NT2/D1 (cell line): ENCODE results near the gene PHIP.

Source experiments
- DNase-seq: peaks from one replicate; pipeline ENCODE4 v3.0.0-alpha.2; 2011; ENCODE audit warnings: low read depth, low spot score
- H3K27me3 ChIP-seq: 2 replicates; pipeline ENCODE4 v1.6.0; 2011; ENCODE audit warnings: mild to moderate bottlenecking; ENCODE audit not compliant: insufficient read length, insufficient read depth
- H3K36me3 ChIP-seq: 2 replicates; pipeline ENCODE4 v1.6.1; 2011; ENCODE audit warnings: mild to moderate bottlenecking, low read length, mixed read lengths; ENCODE audit not compliant: insufficient read depth, insufficient read length
- H3K4me1 ChIP-seq: 2 replicates; pipeline ENCODE4 v1.5.1; 2011; ENCODE audit not compliant: insufficient read depth, insufficient read length
- H3K4me3 ChIP-seq: 2 replicates; pipeline ENCODE4 v1.5.1; 2011; ENCODE audit warnings: low read depth; ENCODE audit not compliant: insufficient read length
- H3K9ac ChIP-seq: 2 replicates; pipeline ENCODE4 v1.6.0; 2011; ENCODE audit warnings: low read depth; ENCODE audit not compliant: insufficient read length
- H3K9me3 ChIP-seq: 2 replicates; pipeline ENCODE4 v1.5.1; 2011; ENCODE audit warnings: mild to moderate bottlenecking, low read length; ENCODE audit not compliant: insufficient read depth
- SUZ12 ChIP-seq: IDR thresholded peaks from 2 replicates; pipeline ENCODE4 v1.6.1; 2011; ENCODE audit not compliant: insufficient read length, insufficient read depth; ENCODE audit errors: extremely low read depth
- YY1 ChIP-seq: IDR thresholded peaks from 2 replicates; pipeline ENCODE4 v1.6.1; 2011; ENCODE audit not compliant: insufficient read length, insufficient read depth
- ZNF274 ChIP-seq: IDR thresholded peaks from 2 replicates; pipeline ENCODE4 v1.6.1; 2011; ENCODE audit warnings: mild to moderate bottlenecking, low read depth, low read length

The PHIP gene

GRCh38 chr6:79033279-79033678, 44.8 kb downstream of the PHIP start:
- Histone ChIP-seq H3K9ac (no peak overlapping the region), H3K27me3 (no peaks in the 10 kb centered on the region), H3K4me1 (no peaks in the 10 kb centered on the region), H3K36me3 (peaks cover 10% of the 10 kb centered on the region), H3K9me3 (no peaks in the 10 kb centered on the region), H3K4me3 (no peak overlapping the region)
- DNase-seq, result no peak
- TF ChIP-seq YY1, result no peak
- TF ChIP-seq ZNF274, result no peak
- no peak for TF ChIP-seq SUZ12

GRCh38 chr6:79031821-79032590, 46.0 kb downstream of the PHIP start:
- TF ChIP-seq SUZ12 (no peak), YY1 (no peak), ZNF274 (no peak)
- H3K9me3 ChIP-seq, result no peaks in the 10 kb centered on the region
- no peaks in the 10 kb centered on the region for H3K27me3 ChIP-seq
- peaks cover 5% of the 10 kb centered on the region for H3K36me3 ChIP-seq
- no peaks in the 10 kb centered on the region for H3K4me1 ChIP-seq
- no peak for DNase-seq
- no peak overlapping the region for H3K4me3 ChIP-seq
- H3K9ac ChIP-seq, result no peak overlapping the region

- TF ChIP-seq ZNF274 (no peak), YY1 (no peak), SUZ12 (no peak)
- no peaks in the 10 kb centered on the region for H3K27me3 ChIP-seq
- H3K36me3 ChIP-seq, result peaks cover 11% of the 10 kb centered on the region
- no peaks in the 10 kb centered on the region for H3K9me3 ChIP-seq
- no peak overlapping the region for H3K4me3 ChIP-seq
- no peaks in the 10 kb centered on the region for H3K4me1 ChIP-seq
- no peak for DNase-seq
- no peak overlapping the region for H3K9ac ChIP-seq
Observed at GRCh38 chr6:79030511-79030910, 47.5 kb downstream of the PHIP start.

GRCh38 chr6:79030023-79030422, 48.0 kb downstream of the PHIP start:
- Histone ChIP-seq H3K4me1 (no peaks in the 10 kb centered on the region), H3K4me3 (no peak overlapping the region), H3K36me3 (peaks cover 11% of the 10 kb centered on the region), H3K9me3 (no peaks in the 10 kb centered on the region), H3K9ac (no peak overlapping the region), H3K27me3 (no peaks in the 10 kb centered on the region)
- DNase-seq, result no peak
- no peak for TF ChIP-seq YY1
- TF ChIP-seq SUZ12, result no peak
- no peak for TF ChIP-seq ZNF274

DNA sequence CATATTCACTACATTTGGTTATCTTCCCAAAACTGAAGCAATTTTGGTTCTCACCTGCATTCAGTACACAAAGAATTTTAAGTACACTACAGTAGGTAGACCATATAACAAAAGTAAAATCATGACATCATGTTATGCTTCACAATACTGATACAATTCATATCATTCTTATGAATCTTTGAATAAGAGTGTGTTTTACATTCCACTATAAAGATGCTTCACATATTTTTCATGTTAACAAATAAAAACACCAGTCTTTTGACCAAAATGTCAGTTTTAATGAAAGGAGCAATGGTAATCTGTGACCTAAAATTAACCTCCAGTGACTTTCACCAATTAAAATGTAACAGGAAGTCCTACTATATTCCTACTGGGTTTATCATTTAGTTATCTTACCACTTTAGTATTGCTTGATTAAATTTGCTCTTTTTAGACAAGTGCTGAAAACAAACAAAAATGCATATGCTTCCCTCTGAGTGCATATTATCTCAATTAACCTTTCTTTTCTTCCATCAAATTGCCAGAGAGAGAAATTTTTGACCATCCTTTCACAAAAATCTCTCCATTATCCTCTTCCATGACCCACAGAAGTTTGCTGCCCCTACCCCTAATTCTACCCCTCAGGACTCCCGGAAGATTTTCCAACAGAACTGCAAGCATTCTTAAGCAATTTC, 49.3 kb downstream of the PHIP start:
- no peak for TF ChIP-seq SUZ12
- TF ChIP-seq YY1, result no peak
- TF ChIP-seq ZNF274, result no peak
- no peaks in the 10 kb centered on the region for H3K4me1 ChIP-seq
- no peaks in the 10 kb centered on the region for H3K9me3 ChIP-seq
- H3K36me3 ChIP-seq, result peaks cover 11% of the 10 kb centered on the region
- no peak overlapping the region for H3K9ac ChIP-seq
- no peak for DNase-seq
- H3K4me3 ChIP-seq, result no peak overlapping the region
- H3K27me3 ChIP-seq, result no peaks in the 10 kb centered on the region

DNA sequence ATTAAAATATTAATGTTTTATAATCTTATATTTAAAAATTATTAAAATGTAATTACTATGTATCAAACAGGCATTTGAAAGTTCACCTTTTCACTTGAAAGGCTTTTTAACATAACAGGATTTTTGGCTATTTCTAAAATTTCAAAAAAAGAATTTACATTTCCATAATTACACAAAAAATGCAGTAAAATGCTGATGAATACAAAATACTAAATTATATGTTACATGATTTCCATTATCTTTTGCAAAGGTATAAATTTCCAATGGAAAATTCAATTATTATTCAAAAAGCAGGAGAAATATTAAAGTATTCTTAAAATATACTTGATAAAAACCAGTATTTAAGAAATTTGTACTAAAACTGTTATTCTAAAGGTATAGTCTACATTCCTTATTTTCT, 66.1 kb downstream of the PHIP start:
- Histone ChIP-seq H3K36me3 (peaks cover 33% of the 10 kb centered on the region), H3K9ac (no peak overlapping the region), H3K27me3 (no peaks in the 10 kb centered on the region), H3K9me3 (no peaks in the 10 kb centered on the region), H3K4me1 (no peaks in the 10 kb centered on the region), H3K4me3 (no peak overlapping the region)
- no peak for TF ChIP-seq SUZ12
- no peak for TF ChIP-seq ZNF274
- TF ChIP-seq YY1, result no peak
- DNase-seq, result no peak

DNA sequence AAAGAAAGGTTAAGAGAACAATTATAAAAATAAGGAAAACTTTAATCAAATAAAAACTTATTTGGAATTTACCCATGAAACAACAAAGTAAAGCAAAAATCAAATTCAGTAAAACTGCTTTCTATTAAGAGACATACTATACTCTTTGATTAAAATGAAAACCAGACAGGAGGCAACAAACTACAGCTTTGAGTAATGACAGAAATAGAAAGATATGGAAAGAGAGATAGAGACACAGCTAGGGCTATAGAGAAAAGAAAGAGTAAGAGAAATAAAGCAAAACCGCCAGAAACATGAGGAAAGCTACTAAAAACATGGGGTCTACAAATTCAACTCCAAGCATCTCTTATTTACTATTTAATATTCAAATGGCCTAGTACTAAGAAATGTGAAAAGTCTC, 67.6 kb downstream of the PHIP start:
- no peaks in the 10 kb centered on the region for H3K9me3 ChIP-seq
- no peak overlapping the region for H3K9ac ChIP-seq
- TF ChIP-seq YY1, result no peak
- no peak for TF ChIP-seq ZNF274
- no peak for TF ChIP-seq SUZ12
- no peaks in the 10 kb centered on the region for H3K27me3 ChIP-seq
- DNase-seq, result no peak
- H3K36me3 ChIP-seq, result peaks cover 25% of the 10 kb centered on the region
- H3K4me3 ChIP-seq, result no peak overlapping the region
- no peaks in the 10 kb centered on the region for H3K4me1 ChIP-seq

- peaks cover 19% of the 10 kb centered on the region for H3K36me3 ChIP-seq
- H3K27me3 ChIP-seq, result no peaks in the 10 kb centered on the region
- TF ChIP-seq SUZ12 (no peak), ZNF274 (no peak), YY1 (no peak)
- no peak overlapping the region for H3K4me3 ChIP-seq
- H3K9ac ChIP-seq, result no peak overlapping the region
- DNase-seq, result no peak
- H3K9me3 ChIP-seq, result no peaks in the 10 kb centered on the region
- no peaks in the 10 kb centered on the region for H3K4me1 ChIP-seq
Observed at GRCh38 chr6:79009819-79010218, 68.2 kb downstream of the PHIP start.
